GM23248 (cell line): ENCODE results near the gene SUN2.

Experiments
- EZH2 ChIP-seq: fragments of 200-600 bp; sonication (generic); IDR thresholded peaks from 2 replicates; pipeline ENCODE4 v1.6.1; 2018; ENCODE audit warnings: antibody characterized with exemption, mild to moderate bottlenecking; ENCODE audit not compliant: insufficient read depth, poor library complexity, severe bottlenecking
- EZH2phosphoT487 ChIP-seq: fragments of 200-600 bp; sonication (generic); IDR thresholded peaks from 2 replicates; pipeline ENCODE4 v1.6.1; 2018; ENCODE audit warnings: antibody characterized with exemption, moderate library complexity, mild to moderate bottlenecking, low read depth; ENCODE audit not compliant: insufficient read depth

GRCh38 chr22:38717244-38717643 lies 38.6 kb downstream of the SUN2 start:
- TF ChIP-seq EZH2phosphoT487 (no peak), EZH2 (no peak)
